Transverse colon (tissue), 4 donors: ENCODE data around the gene MEFV.

Source experiments
- POLR2AphosphoS5 ChIP-seq, 3 donors: sonication (generic); formaldehyde crosslinking; IDR thresholded peaks; one replicate each; pipeline ENCODE4 v1.6.1; 2016; ENCODE audit warnings: antibody characterized with exemption in 3 of 3
- TF ChIP-seq, protein P1 (sequence below), 5 experiments: fragments of 200-600 bp in 3 of 5; fragments of 450-650 bp in 2 of 5; sonication (generic) in 3 of 5; IDR thresholded peaks; 1 replicate in 2 of 5; 2 replicates in 3 of 5; pipeline ENCODE4 v1.5.1; 2016 to 2017; ENCODE audit warnings: antibody characterized with exemption in 5 of 5, inconsistent platforms in 3 of 5, mild to moderate bottlenecking in 2 of 5, moderate library complexity in 1 of 5

DNA sequence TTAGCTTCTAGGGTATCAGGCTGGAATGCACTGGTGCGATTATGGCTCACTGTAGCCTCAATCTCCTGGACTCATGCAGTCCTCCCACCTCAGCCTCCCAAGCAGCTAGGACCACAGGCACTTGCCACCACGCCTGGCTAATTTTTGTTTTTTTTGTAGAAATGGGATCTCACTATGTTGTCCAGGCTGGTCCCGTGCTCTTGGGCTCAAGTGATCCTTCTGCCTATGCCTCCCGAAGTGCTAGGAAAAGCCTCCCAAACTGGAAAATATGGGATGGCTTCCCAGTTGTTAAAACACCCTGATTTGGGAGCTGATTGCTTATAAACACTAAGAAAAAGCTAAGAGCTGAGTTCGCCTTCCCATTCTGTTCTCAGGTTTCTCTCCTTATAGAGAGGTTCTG is 20.2 kb upstream of the MEFV start:
- TF ChIP-seq, protein P1, sequence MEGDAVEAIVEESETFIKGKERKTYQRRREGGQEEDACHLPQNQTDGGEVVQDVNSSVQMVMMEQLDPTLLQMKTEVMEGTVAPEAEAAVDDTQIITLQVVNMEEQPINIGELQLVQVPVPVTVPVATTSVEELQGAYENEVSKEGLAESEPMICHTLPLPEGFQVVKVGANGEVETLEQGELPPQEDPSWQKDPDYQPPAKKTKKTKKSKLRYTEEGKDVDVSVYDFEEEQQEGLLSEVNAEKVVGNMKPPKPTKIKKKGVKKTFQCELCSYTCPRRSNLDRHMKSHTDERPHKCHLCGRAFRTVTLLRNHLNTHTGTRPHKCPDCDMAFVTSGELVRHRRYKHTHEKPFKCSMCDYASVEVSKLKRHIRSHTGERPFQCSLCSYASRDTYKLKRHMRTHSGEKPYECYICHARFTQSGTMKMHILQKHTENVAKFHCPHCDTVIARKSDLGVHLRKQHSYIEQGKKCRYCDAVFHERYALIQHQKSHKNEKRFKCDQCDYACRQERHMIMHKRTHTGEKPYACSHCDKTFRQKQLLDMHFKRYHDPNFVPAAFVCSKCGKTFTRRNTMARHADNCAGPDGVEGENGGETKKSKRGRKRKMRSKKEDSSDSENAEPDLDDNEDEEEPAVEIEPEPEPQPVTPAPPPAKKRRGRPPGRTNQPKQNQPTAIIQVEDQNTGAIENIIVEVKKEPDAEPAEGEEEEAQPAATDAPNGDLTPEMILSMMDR (IDR thresholded peaks at IDR 0.05): no peak
- TF ChIP-seq POLR2AphosphoS5 (IDR thresholded peaks at IDR 0.05): no peak
